ENCODE results near the gene SRMS.
"Not testable (repeated sequence)": the region's sequence is repeated elsewhere in the genome, so short reads cannot be mapped to it uniquely, and the experiment has no call there.

Gene SRMS

GRCh38 chr20:63579017-63579694 is 31.6 kb upstream of the SRMS start:
- DNase-seq, result no peak

- no peak for DNase-seq
These were observed 30.9 kb upstream of the SRMS start for GRCh38 chr20:63578224-63579016.

GRCh38 chr20:63577317-63577894 is 29.9 kb upstream of the SRMS start:
- DNase-seq, result no peak

- DNase-seq, result no peak
These were observed 28.8 kb upstream of the SRMS start for GRCh38 chr20:63576311-63576710.

GRCh38 chr20:63574829-63575743 is 27.5 kb upstream of the SRMS start:
- DNase-seq, result peak; percentile 7

- peak; percentile 65 for DNase-seq
These were observed 26.7 kb upstream of the SRMS start, which contains the start of gene HELZ2 for GRCh38 chr20:63574156-63574828. Gene HELZ2 (minus strand): TSS chr20:63574239. CDS start chr20:63572385, 1,854 bp downstream.

GRCh38 chr20:63573647-63574131 is 26.1 kb upstream of the SRMS start:
- DNase-seq, result no peak

GRCh38 chr20:63572788-63573646 is 25.5 kb upstream of the SRMS start:
- no peak for DNase-seq

- DNase-seq, result no peak
These were observed 24.7 kb upstream of the SRMS start for GRCh38 chr20:63572071-63572787.

GRCh38 chr20:63571087-63571478 is 23.5 kb upstream of the SRMS start:
- DNase-seq, result not testable (repeated sequence)

GRCh38 chr20:63570281-63571086 is 22.9 kb upstream of the SRMS start:
- DNase-seq, result no peak

- DNase-seq, result no peak
These were observed 21.7 kb upstream of the SRMS start for GRCh38 chr20:63568986-63569949.

GRCh38 chr20:63568170-63568981 is 20.8 kb upstream of the SRMS start:
- no peak for DNase-seq

- no peak for DNase-seq
These were observed 20.0 kb upstream of the SRMS start for GRCh38 chr20:63567386-63568169.

- DNase-seq, result no peak
These were observed 19.5 kb upstream of the SRMS start for GRCh38 chr20:63567136-63567385.

GRCh38 chr20:63566395-63567135 is 19.0 kb upstream of the SRMS start:
- DNase-seq, result no peak
